Measurements from ENCODE around the gene PDE11A. TPM values are rescaled to one million over a fixed set of nuclear protein-coding genes. Genes with fewer than 3 reads are reported as not detected.

PDE11A gene
- total RNA-seq, 1 experiment from 2014 or later: 0.13 TPM

- Mint-ChIP-seq H3K27me3 (ENCODE audit: low read depth) (peaks cover 2% of the 10 kb centered on the region; the same call in 1 of the 2 replicates), H3K27ac (no peak overlapping the region), H3K36me3 (ENCODE audit: insufficient read depth in 1 of 3, low read depth in 3 of 3) (no peaks in the 10 kb centered on the region), H3K9me3 (no peaks in the 10 kb centered on the region), H3K4me1 (no peaks in the 10 kb centered on the region), H3K4me3 (no peak overlapping the region)
- Histone ChIP-seq H3K14ac (ENCODE audit: insufficient read depth, low read length) (no peak overlapping the region), H3K23ac (ENCODE audit: insufficient read length, low read depth, low read length) (no peak overlapping the region), H3K9ac (ENCODE audit: extremely low read depth, insufficient read length, low read length) (no peak overlapping the region), H3K4ac (ENCODE audit: low read depth, low read length) (no peak overlapping the region), H4K5ac (ENCODE audit: insufficient read length, low read depth, low read length) (no peak overlapping the region), H4K20me1 (ENCODE audit: control insufficient read depth, insufficient read depth, insufficient read length) (no peaks in the 10 kb centered on the region), H2BK15ac (ENCODE audit: low read depth, low read length) (no peak overlapping the region), H2BK12ac (ENCODE audit: insufficient read length, low read depth, low read length) (no peak overlapping the region), H3K4me2 (ENCODE audit: insufficient read depth, insufficient read length, low read length) (no peak overlapping the region), H4K91ac (ENCODE audit: insufficient read length, low read depth, low read length) (no peak overlapping the region), H4K8ac (replicated peaks; ENCODE audit: insufficient read length, low read depth, low read length) (no peak overlapping the region), H3K18ac (ENCODE audit: insufficient read length, low read depth, low read length) (no peak overlapping the region), H3T11ph (ENCODE audit: low read length) (no peak overlapping the region), H3K79me1 (ENCODE audit: insufficient read depth, low read depth, low read length, poor library complexity, severe bottlenecking) (no peaks in the 10 kb centered on the region), H2AK5ac (ENCODE audit: insufficient read length, low read length) (no peak overlapping the region), H2BK20ac (ENCODE audit: low read depth, low read length, poor library complexity, severe bottlenecking) (no peak overlapping the region), H3K9me3 (ENCODE audit: control insufficient read depth, low read depth, low read length) (no peaks in the 10 kb centered on the region), H3K27me3 (ENCODE audit: insufficient read depth, low read length) (no peaks in the 10 kb centered on the region), H3K79me2 (ENCODE audit: insufficient read depth, low read length) (no peaks in the 10 kb centered on the region), H2AFZ (ENCODE audit: low read length) (no peak overlapping the region), H3K23me2 (ENCODE audit: insufficient read length, low read depth, low read length, poor library complexity, severe bottlenecking) (no peaks in the 10 kb centered on the region), H3K27ac (ENCODE audit: insufficient read length, low read depth, low read length) (no peak overlapping the region), H3K56ac (ENCODE audit: insufficient read length, low read depth, low read length) (no peak overlapping the region), H2BK120ac (ENCODE audit: low read depth, low read length, poor library complexity, severe bottlenecking) (no peak overlapping the region), H3K4me1 (ENCODE audit: insufficient read depth, low read length) (no peaks in the 10 kb centered on the region), H2BK5ac (ENCODE audit: insufficient read length, low read length) (no peak overlapping the region)
- DNase-seq: no peak
- no CpG with 5 or more reads among the region's 1 CpG for WGBS (ENCODE audit: extremely low coverage, insufficient read length, low lambda C conversion rate)
- TF ChIP-seq CTCF (conservative IDR thresholded peaks at IDR 0.05): no peak
These were observed 495.5 kb downstream of the PDE11A start for GRCh38 chr2:177577075-177577474.
